GM10847 (cell line): ENCODE data around the gene RAB9B.

Experiments used
- POLR2A ChIP-seq: IDR thresholded peaks from 2 replicates; pipeline ENCODE4 v1.6.1; 2011; ENCODE audit not compliant: insufficient read length; ENCODE audit errors: extremely low read depth

The RAB9B gene

DNA sequence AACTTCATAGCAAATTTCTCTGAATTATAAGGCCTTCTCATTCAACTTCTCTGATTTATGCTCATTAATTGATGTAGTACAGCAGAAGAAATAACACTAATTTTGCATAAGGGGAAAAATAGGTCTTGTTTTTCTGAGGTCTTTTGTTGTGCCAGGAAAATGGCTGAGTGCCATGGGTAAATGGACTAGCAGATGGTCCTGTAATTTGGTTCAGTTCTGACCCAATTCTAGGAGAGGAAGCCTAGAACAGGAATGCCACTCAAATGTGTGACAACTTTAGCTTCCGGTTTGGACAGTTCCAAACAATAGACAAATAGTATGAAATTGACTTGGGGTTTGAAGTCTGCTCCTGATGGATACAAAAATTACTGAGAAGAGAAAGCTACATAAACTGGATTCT lies 6.2 kb downstream of the RAB9B start:
- TF ChIP-seq POLR2A = no peak

DNA sequence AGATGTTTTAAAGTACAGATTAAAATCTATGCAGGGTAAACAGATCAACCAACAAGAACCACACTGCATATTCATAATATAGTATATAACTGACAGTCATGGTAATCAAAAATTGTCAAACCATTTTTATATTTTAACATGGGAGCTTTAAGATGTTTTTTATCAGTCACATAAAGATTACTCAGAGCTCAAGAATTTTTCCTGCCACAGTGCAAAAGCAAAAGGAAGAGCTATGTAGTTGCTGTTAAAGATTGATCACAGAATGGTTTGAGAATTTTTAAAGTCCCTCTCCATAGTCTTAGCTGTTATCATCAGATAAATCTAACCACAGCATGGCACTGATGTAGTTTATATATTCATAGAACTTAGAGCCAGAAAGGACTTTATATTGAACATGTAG lies 8.5 kb downstream of the RAB9B start:
- TF ChIP-seq POLR2A = no peak

DNA sequence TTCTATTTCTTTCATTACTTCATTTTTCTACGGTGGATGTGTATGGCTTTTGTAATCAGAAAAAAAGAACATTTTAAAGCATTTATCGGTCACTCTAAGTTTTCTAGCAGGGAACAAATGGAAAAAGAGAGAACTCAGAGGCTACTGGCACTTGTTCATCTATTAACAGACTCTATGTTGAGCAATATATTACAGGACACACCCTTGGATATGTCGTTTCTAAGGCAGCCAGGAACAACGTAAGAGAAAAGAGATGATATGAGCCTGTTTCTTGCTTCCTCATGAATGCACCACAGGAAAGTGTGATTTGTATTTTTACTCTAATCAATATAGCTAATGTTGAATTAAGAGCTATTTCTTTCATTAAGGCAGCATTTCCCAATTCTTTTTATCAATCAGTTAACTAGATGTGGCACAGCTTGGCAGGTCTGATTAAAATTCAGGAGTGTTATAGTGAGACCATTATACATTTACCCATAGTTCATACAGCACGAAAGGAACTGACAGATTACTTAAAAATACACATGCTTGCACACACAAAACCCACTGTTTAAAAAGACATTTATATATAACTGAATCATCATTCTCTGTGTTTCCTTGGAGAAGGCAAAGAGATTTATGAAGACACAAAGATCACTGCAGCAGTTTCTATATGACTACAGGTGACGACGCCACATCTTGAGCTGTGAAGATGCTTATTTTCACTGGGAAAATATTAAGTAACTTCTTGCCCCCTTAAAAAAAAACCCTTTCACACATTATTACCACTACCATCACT lies 13.0 kb downstream of the RAB9B start:
- TF ChIP-seq POLR2A = no peak

DNA sequence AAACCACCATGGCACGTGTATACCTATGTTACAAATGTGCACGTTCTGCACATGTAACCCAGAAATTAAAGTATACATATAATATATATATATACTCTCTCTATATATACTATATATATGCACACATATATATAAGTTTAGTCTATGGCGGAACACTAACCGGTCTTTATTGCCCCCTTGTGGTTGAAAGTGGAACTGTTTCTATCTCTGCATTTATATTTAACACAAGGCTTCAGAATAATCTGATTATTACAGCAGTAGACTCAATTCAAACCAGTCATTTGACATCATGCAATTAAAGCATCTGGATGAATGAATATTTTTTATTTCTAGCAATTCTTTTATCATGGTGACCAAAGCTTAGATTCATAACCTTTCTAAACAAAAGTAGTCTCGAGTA lies 14.6 kb downstream of the RAB9B start:
- TF ChIP-seq POLR2A = no peak

DNA sequence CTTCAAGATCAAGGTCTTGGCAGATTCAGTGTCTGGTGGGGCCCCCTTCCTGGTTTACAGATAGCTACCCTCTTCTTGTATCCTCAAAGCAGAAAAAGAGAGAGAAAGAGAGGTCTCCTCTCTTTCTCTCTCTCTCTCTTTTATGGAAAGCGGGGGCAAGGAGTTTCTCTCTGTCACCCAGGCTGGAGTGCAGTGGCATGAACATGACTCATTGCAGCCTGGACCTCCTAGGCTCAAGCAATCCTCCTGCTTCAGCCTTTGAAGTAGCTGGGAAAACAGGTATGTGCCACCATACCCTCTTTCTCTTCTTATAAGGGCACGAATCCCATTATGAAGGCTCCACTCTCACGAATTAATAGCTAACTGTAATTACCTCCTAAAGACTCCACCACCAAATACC lies 20.2 kb downstream of the RAB9B start:
- TF ChIP-seq POLR2A = no peak

DNA sequence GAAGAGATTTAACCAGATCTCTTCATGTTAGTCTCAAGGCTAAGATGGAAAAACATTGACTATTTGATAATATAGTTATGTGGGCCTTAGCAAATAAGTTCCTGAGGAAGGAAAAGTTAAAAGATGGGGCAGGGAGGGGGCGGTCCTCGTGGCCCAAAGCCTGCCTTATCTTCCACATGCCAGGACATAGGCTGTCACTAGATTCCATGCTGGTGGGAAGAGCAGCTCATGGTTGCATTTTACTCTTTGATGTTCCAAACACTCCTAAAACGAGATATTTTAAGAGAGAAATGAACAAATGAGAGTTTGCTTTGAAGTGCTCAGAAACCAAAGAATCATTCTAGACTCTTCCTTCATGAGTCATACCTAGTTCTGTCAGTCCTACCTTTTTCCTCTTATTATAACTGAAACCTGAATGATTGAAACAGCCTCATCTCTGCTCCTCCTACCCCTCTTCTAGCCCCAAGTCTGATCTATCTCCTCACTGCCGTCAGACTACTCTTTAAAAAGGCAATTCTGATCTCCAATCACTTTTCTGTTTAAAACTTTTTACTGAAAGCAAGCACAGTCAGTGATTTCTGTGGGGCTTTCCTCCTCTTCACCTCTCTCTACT lies 25.1 kb downstream of the RAB9B start:
- no peak for TF ChIP-seq POLR2A

DNA sequence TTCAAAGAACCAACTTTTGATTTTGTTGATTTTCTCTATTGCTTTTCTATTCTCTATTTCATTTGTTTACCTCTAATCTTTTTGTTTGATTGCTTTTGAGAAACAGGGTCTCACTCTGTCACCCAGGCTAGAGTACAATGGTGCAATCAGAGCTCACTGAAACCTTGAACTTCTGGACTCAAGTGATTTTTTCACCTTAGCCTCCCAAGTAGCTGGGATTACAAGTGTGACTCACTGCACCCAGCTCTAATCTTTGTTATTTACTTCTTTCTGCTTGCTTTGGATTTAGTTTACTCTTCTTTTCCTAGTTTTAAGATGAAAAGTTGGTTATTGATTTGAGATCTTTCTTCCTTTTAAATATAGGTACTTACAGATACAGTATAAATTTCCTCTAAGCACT lies 26.2 kb downstream of the RAB9B start:
- no peak for TF ChIP-seq POLR2A

DNA sequence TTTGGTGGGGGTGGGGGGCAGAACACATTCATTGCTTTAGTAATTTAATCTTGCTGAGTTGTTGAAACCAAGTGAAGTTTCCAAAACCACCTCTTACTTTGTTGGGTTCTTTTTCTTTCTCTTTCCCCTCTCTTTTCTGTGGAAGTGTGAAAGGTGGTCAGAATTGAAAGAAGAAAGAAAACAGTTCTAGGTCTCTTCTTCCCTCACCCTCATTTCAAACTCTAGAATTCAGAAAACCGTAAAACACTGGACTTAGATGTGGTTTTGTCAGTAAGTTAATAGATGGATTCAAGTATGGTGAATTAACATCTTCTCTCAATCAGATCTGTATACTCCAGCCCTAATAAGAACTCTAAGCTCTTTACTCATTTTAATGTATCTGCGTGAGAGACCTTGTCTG lies 31.7 kb downstream of the RAB9B start:
- TF ChIP-seq POLR2A = no peak

DNA sequence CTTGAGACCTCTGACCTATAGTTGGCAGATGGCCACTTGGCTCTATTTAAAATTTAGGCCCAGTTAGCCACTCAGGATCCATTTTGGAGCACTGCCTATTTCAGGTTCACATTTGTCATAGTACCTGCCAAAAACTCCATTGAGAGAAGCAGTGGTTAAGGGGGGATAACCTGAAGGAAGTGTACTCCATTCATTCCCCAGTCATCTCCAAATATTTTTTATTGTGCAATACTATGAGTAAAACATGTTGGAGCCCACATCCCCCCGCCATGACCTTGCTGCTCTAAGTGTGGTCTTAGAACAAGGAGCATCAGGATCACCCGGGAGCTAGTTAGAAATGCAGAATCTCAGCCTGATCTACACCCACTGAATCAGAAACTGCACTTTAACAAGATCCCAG lies 34.4 kb downstream of the RAB9B start:
- no peak for TF ChIP-seq POLR2A

DNA sequence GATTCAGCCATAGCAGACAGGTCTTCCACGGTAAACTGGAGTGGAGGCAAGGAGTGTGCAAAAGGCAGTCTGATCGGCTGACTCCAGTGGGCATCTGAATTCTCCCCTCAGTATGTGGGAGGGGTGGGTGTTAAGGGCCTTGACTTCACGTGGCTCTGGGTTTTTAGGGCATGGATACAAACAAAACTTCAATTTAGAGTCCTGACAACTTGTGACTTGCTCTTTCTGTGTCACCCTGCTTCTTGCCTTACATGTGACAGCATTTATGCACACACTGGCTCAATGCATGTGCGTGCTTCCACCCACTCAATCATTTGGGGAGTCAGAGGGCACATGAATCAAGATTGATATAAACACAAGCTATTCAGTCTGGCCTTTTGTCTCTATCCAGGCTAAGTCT lies 37.9 kb downstream of the RAB9B start:
- no peak for TF ChIP-seq POLR2A

DNA sequence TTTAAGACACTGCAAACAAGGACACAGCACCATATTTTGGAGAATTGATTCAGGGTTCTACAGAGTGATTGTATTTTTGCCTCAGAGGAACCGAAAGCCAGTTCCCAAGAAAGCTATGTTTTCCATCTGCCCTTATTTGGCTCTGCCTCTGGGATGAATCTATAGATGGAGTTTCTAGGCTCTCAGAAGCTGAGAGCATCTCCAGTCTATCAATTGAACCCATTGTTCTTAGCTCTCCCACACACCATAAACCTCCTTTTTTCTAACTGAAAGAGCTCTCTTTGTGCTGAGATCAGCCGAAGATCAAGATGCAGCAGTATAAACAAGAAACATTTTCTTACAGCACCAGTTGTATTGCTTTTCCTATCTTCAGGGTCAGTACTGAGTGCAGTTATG lies 38.5 kb downstream of the RAB9B start:
- TF ChIP-seq POLR2A = no peak

DNA sequence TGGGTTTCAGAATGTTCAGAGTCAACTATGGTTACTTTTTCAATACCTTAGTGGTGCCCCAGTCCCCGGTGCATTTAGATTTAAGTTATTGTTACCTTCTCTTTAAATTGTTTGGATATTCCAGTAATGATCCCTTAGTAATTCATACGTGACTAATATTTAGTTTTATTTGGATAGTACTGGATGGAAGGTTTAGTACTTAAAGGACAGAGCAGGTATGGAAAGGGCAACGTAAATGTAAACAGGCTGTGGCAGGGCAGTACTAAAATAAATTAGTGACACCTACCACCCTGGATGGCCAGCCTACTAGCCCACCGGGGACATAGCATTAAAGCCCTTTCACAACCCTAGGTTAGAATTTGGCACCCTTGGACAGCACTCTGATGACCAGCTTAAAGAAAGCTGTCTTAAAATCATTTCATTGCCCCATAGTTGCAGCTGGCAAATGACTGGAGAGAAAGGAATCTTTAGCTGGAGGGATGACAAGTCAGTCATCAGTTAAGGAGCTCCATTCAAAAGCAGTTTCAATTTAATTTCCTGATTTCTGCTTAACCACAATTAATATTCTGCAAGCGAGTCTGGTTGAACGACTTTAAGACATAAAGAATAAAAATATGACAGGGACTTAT lies 39.0 kb downstream of the RAB9B start:
- no peak for TF ChIP-seq POLR2A

DNA sequence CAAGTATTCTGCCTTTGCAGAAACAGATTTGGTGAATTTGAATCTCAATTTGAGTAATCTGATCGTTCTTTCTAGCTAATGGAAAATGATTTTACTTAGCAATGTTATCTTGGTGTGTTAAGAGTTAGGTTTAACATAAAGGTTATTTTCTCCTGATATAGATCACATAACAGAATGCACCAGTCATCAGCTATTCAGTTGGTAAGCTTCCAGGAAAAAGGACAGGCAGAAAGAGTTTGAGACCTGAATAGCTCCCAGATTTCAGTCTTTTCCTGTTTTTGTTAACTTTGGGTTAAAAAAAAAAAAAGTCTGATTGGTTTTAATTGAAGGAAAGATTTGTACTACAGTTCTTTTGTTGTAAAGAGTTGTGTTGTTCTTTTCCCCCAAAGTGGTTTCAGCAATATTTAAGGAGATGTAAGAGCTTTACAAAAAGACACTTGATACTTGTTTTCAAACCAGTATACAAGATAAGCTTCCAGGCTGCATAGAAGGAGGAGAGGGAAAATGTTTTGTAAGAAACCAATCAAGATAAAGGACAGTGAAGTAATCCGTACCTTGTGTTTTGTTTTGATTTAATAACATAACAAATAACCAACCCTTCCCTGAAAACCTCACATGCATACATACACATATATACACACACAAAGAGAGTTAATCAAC lies 40.1 kb downstream of the RAB9B start:
- no peak for TF ChIP-seq POLR2A

DNA sequence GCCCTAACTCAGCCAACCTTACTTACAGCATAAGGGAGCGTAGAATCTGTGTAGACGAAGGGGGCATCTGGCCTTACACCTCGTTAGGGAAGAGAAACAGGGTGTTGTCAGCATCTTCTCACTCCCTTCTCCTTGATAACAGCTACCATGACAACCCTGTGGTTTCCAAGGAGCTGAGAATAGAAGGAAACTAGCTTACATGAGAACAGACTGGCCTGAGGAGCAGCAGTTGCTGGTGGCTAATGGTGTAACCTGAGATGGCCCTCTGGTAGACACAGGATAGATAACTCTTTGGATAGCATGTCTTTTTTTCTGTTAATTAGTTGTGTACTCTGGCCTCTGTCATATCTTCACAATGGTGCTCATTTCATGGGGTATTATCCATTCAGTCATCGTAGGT lies 40.8 kb downstream of the RAB9B start:
- no peak for TF ChIP-seq POLR2A

DNA sequence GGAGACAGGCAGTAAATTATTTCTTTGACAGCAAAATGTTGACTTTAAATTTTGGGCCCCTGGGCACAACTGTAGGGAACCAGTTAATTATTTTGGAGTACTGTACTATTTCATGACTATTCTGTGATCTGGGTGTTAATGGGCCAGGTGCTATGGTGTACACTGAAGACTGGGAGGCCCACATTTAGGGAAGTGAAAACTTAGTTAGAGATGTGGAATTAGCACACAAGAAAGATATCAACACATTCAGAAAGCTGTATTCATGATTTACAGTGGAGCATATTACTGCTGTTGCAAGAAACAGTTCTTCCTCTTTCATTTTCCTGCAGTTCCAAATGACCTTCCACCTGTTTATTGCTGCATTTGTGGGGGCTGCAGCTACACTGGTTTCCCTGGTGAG lies 43.1 kb downstream of the RAB9B start:
- TF ChIP-seq POLR2A = no peak

DNA sequence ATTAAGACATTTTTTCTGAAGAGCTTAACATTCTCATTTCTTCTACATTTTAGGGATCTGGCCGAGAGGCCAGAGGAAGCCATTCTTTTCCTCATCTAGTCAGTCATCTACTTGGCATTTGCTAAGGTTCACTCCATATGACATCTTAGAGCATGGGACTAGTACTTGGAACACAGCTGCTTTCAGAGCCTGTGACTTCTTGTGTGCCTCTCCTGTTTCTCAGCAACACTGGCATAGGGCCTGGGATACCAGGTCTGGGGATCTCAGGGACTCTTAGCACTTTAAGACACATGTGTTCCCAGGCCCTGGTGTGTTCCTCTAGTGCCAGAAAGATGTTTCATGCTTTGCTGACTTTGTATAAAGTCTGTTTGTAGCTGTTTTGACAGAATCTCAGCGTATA lies 48.1 kb downstream of the RAB9B start:
- TF ChIP-seq POLR2A = no peak
